H1 (cell line): ENCODE data around the gene CPSF2. TPM values are rescaled to one million over a fixed set of nuclear protein-coding genes. Genes with fewer than 3 reads are reported as not detected.

ENCODE experiments used
- CTCF ChIA-PET: fragments of 300-600 bp; sonication (Branson Sonifier 250); formaldehyde crosslinking; loops from one replicate; lab custom pipeline; 2021; ENCODE audit not compliant: partially characterized antibody; lab: Charles Lee
- POLR2A ChIA-PET: fragments of 300-600 bp; sonication (Branson Sonifier 250); formaldehyde crosslinking; loops from one replicate; lab custom pipeline; 2021; ENCODE audit warnings: inconsistent platforms; ENCODE audit not compliant: partially characterized antibody; lab: Charles Lee
- DNase-seq, 2 experiments: peaks; one replicate each; pipeline versions ENCODE4 v3.0.0 to v3.0.0-alpha.2; 2010 to 2022; ENCODE audit warnings: low spot score in 2 of 2, low read depth in 1 of 2, mixed read lengths in 1 of 2
- FAIRE-seq: peaks from 2 replicates; lab custom pipeline; 2011; peaks lifted over from hg19 to GRCh38; lab: Jason Lieb, UNC
- H2AFZ ChIP-seq: 2 replicates; pipeline ENCODE4 v1.8.1; 2012; ENCODE audit warnings: low read length, inconsistent platforms
- H2AK5ac ChIP-seq: 2 replicates; pipeline ENCODE4 v1.6.1; 2013; ENCODE audit warnings: low read depth, low read length
- H2BK120ac ChIP-seq: replicated peaks from 2 replicates; pipeline ENCODE3; 2013; ENCODE audit warnings: low read depth, low read length, inconsistent platforms
- H2BK12ac ChIP-seq: 2 replicates; pipeline ENCODE4 v1.6.1; 2013; ENCODE audit warnings: low read depth, low read length
- H2BK15ac ChIP-seq: 2 replicates; pipeline ENCODE4 v1.6.1; 2013; ENCODE audit warnings: low read length
- H2BK20ac ChIP-seq: 2 replicates; pipeline ENCODE4 v1.6.1; 2013; ENCODE audit warnings: low read length
- H2BK5ac ChIP-seq: 2 replicates; pipeline ENCODE4 v1.6.1; 2013; ENCODE audit warnings: low read depth, low read length
- H3K14ac ChIP-seq: 2 replicates; pipeline ENCODE4 v1.6.1; 2013; ENCODE audit warnings: inconsistent platforms; ENCODE audit not compliant: insufficient read length
- H3K18ac ChIP-seq: 2 replicates; pipeline ENCODE4 v1.6.1; 2013; ENCODE audit warnings: low read length; ENCODE audit errors: extremely low read depth
- H3K23ac ChIP-seq: 2 replicates; pipeline ENCODE4 v1.6.1; 2013; ENCODE audit warnings: inconsistent platforms; ENCODE audit not compliant: insufficient read length
- H3K23me2 ChIP-seq: 2 replicates; pipeline ENCODE4 v1.6.1; 2013; ENCODE audit warnings: low read depth, low read length
- H3K27ac ChIP-seq: 2 replicates; pipeline ENCODE4 v1.6.1; 2011; ENCODE audit warnings: low read depth, low read length, inconsistent platforms
- H3K27me3 ChIP-seq, 4 experiments: replicated peaks in 1 of 4; 1 replicate in 1 of 4; 2 replicates in 3 of 4; pipeline versions ENCODE4 v1.6.1 to v1.8.1; 2011 to 2013; ENCODE audit warnings: low read length in 3 of 4, mild to moderate bottlenecking in 3 of 4, inconsistent platforms in 2 of 4, mixed read lengths in 2 of 4, moderate library complexity in 1 of 4; ENCODE audit not compliant: control insufficient read depth in 3 of 4, insufficient read depth in 3 of 4; ENCODE audit errors: extremely low read depth in 1 of 4
- H3K36me3 ChIP-seq, 4 experiments: 2 replicates each; pipeline versions ENCODE4 v1.6.1 to v1.8.1; 2011 to 2013; ENCODE audit warnings: mild to moderate bottlenecking in 4 of 4, low read length in 3 of 4, moderate library complexity in 2 of 4, control low read depth in 1 of 4, inconsistent platforms in 1 of 4; ENCODE audit not compliant: insufficient read depth in 4 of 4, control insufficient read depth in 2 of 4
- H3K4ac ChIP-seq: replicated peaks from 2 replicates; pipeline ENCODE3; 2013; ENCODE audit warnings: low read length, low read depth, mixed read lengths, inconsistent platforms; ENCODE audit not compliant: insufficient read length
- H3K4me1 ChIP-seq, 4 experiments: replicated peaks in 1 of 4; 1 replicate in 1 of 4; 2 replicates in 3 of 4; pipeline versions ENCODE4 v1.6.1 to v1.8.1; 2011 to 2013; ENCODE audit warnings: low read length in 3 of 4, inconsistent platforms in 2 of 4, mixed read lengths in 1 of 4; ENCODE audit not compliant: insufficient read depth in 4 of 4, control insufficient read depth in 3 of 4
- H3K4me2 ChIP-seq, 2 experiments: 2 replicates each; pipeline versions ENCODE4 v1.6.1 to v1.8.1; 2011 to 2013; ENCODE audit warnings: low read depth in 2 of 2, low read length in 2 of 2, control low read depth in 1 of 2, inconsistent platforms in 1 of 2, mild to moderate bottlenecking in 1 of 2; ENCODE audit not compliant: insufficient read depth in 1 of 2
- H3K4me3 ChIP-seq, 4 experiments: fragments of 200-600, 300-600 bp in 1 of 4; sonication (generic), shearing (Covaris generic), sonication (Bioruptor Twin) in 1 of 4; 2 replicates each; pipeline versions ENCODE4 v1.5.1 to v1.8.1; 2011 to 2016; ENCODE audit warnings: low read length in 4 of 4, low read depth in 3 of 4, control low read depth in 2 of 4, inconsistent platforms in 2 of 4, mild to moderate bottlenecking in 2 of 4, mixed read lengths in 1 of 4, moderate library complexity in 1 of 4; ENCODE audit not compliant: insufficient read depth in 2 of 4; ENCODE audit errors: extremely low read depth in 1 of 4
- H3K56ac ChIP-seq: replicated peaks from 2 replicates; pipeline ENCODE3; 2013; ENCODE audit warnings: low read depth, mild to moderate bottlenecking, mixed read lengths, low read length, inconsistent platforms; ENCODE audit not compliant: insufficient read length
- H3K79me1 ChIP-seq: 2 replicates; pipeline ENCODE4 v1.6.1; 2013; ENCODE audit warnings: low read depth, low read length, control low read depth
- H3K79me2 ChIP-seq, 2 experiments: 2 replicates each; pipeline versions ENCODE4 v1.6.1 to v1.8.1; 2012 to 2013; ENCODE audit warnings: low read length in 2 of 2, mild to moderate bottlenecking in 2 of 2, inconsistent platforms in 1 of 2; ENCODE audit not compliant: insufficient read depth in 2 of 2, control insufficient read depth in 1 of 2
- H3K9ac ChIP-seq, 4 experiments: replicated peaks in 1 of 4; 1 replicate in 1 of 4; 2 replicates in 3 of 4; pipeline versions ENCODE4 v1.6.1 to v1.8.1; 2011 to 2013; ENCODE audit warnings: low read depth in 3 of 4, low read length in 3 of 4, control low read depth in 2 of 4, mild to moderate bottlenecking in 2 of 4, moderate library complexity in 2 of 4, inconsistent platforms in 1 of 4; ENCODE audit errors: extremely low read depth in 1 of 4
- H3K9me3 ChIP-seq, 2 experiments: 2 replicates each; pipeline versions ENCODE4 v1.6.1 to v1.8.1; 2012 to 2013; ENCODE audit warnings: mild to moderate bottlenecking in 2 of 2, moderate library complexity in 2 of 2, control low read depth in 1 of 2, inconsistent platforms in 1 of 2, low read depth in 1 of 2, low read length in 1 of 2, mixed read lengths in 1 of 2; ENCODE audit not compliant: insufficient read depth in 2 of 2
- H4K20me1 ChIP-seq, 2 experiments: replicated peaks in 1 of 2; 2 replicates each; pipeline versions ENCODE3 to v1.8.1; 2011 to 2013; ENCODE audit warnings: inconsistent platforms in 2 of 2, low read length in 2 of 2, mild to moderate bottlenecking in 1 of 2; ENCODE audit not compliant: insufficient read depth in 2 of 2, control insufficient read depth in 1 of 2
- H4K5ac ChIP-seq: 2 replicates; pipeline ENCODE4 v1.6.1; 2013; ENCODE audit warnings: low read length, low read depth, mixed read lengths, inconsistent platforms; ENCODE audit not compliant: insufficient read length
- H4K8ac ChIP-seq: 2 replicates; pipeline ENCODE4 v1.8.0; 2013; ENCODE audit warnings: mild to moderate bottlenecking, moderate library complexity, low read length, inconsistent platforms; ENCODE audit not compliant: insufficient read depth; ENCODE audit errors: extremely low read depth
- H4K91ac ChIP-seq: replicated peaks from 2 replicates; pipeline ENCODE3; 2013; ENCODE audit warnings: low read length, mixed read lengths, inconsistent platforms; ENCODE audit not compliant: insufficient read length
- ASH2L ChIP-seq: fragments of 200-600, 300-600 bp; sonication (generic); IDR thresholded peaks from one replicate; pipeline ENCODE4 v1.7.1; 2017; ENCODE audit warnings: low read length
- CEBPB ChIP-seq: IDR thresholded peaks from 2 replicates; pipeline ENCODE4 v1.6.1; 2012; ENCODE audit warnings: low read depth, low read length
- CTBP2 ChIP-seq: IDR thresholded peaks from 2 replicates; pipeline ENCODE4 v1.7.0; 2011; ENCODE audit warnings: borderline replicate concordance, mild to moderate bottlenecking, moderate library complexity, mixed read lengths, low read length; ENCODE audit not compliant: insufficient read depth, insufficient read length
- JUN ChIP-seq: IDR thresholded peaks from 2 replicates; pipeline ENCODE4 v1.6.1; 2011; ENCODE audit warnings: low read depth, mild to moderate bottlenecking, improper control_type of control experiment, low read length
- KDM1A ChIP-seq: fragments of 200-600, 300-600 bp; sonication (generic); IDR thresholded peaks from 2 replicates; pipeline ENCODE4 v1.7.1; 2016; ENCODE audit warnings: mild to moderate bottlenecking, low read length, borderline replicate concordance
- RBBP5 ChIP-seq: IDR thresholded peaks from 2 replicates; pipeline ENCODE4 v1.7.1; 2012; ENCODE audit warnings: low read depth, mild to moderate bottlenecking, inconsistent platforms, low read length, moderate library complexity, borderline replicate concordance
- SIN3A ChIP-seq, 2 experiments: IDR thresholded peaks in 1 of 2; conservative IDR thresholded peaks in 1 of 2; 2 replicates each; pipeline ENCODE4 v1.6.1; 2011 to 2012; ENCODE audit warnings: low read length in 2 of 2, improper control_type of control experiment in 1 of 2, low read depth in 1 of 2, mild to moderate bottlenecking in 1 of 2
- SRF ChIP-seq: IDR thresholded peaks from 2 replicates; pipeline ENCODE4 v1.6.1; 2011; ENCODE audit warnings: mild to moderate bottlenecking, low read depth, low read length, moderate library complexity
- WGBS, 2 experiments: shearing (Covaris generic) in 1 of 2; methylation state at CpG; one replicate each; pipeline versions ENCODE4 v1.1.6 to v1.1.7; 2013 to 2015; ENCODE audit warnings: low lambda C conversion rate in 2 of 2, mixed read lengths in 2 of 2, inconsistent platforms in 1 of 2, low coverage in 1 of 2, missing lambda C conversion rate in 1 of 2; ENCODE audit not compliant: insufficient replicate concordance in 2 of 2, insufficient coverage in 1 of 2, insufficient read length in 1 of 2; ENCODE audit errors: extremely low coverage in 1 of 2, missing lambda C conversion rate in 1 of 2; 5-methylcytosine and 5-hydroxymethylcytosine counted together
- polyA plus RNA-seq, 7 experiments: library from polyadenylated mRNA; depleted of rRNA in 3 of 7; stranded (reverse) in 5 of 7; unstranded in 2 of 7; fragments of >200 nt in 5 of 7; fragments of 200-250 nt in 2 of 7; gene quantifications; 1 replicate in 5 of 7; 2 replicates in 1 of 7; 4 replicates in 1 of 7; pipeline versions ENCODE4 v1.2.1 to v1.2.3, GENCODE V29; 2011 to 2013; ENCODE audit warnings: missing spikeins in 2 of 7, mixed read lengths in 2 of 7
- total RNA-seq: library from RNA; stranded (reverse); fragmentation: NEBNext Ultra II Directional; extraction: Animal tissue kit (Norgen Biotek cat#: 25700); gene quantifications from 2 replicates; pipeline ENCODE4 v1.2.1, GENCODE V29; 2021
- TF ChIP-seq, protein P1 (sequence below): IDR thresholded peaks from 2 replicates; pipeline ENCODE4 v1.6.1; 2012; ENCODE audit warnings: inconsistent platforms

CPSF2 gene
- total and polyA plus RNA-seq, 2 of the 8 experiments (the other 6 are each of a cell fraction or from before 2014, with no cell fraction given): 11.3 to 130 TPM

DNA sequence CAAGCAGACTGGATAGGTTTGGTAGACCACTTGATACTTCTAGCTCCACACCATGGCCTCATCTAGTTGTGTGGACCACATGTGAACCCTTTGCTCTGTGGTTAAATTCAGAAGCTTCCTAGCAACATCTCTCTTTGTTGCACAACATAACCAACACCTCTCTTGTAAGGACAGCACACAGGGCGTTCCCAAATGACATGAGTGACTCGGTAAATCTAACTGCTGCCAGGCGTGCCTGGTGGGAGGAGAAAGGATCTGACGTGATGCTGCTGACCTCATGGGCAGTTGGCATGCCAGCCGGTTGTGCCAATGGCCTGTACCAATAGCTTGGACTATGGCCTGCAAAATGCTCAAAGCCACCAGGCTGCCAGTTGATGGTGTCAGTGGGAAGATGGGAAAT is 93.8 kb downstream of the CPSF2 start:
- no peak overlapping the region for H2BK5ac ChIP-seq
- H2BK15ac ChIP-seq: no peak overlapping the region
- H2AFZ ChIP-seq: no peak overlapping the region
- CTCF ChIA-PET: no interaction called here
- no peak overlapping the region for H2BK20ac ChIP-seq
- no peak overlapping the region for H4K8ac ChIP-seq
- H3K14ac ChIP-seq: no peak overlapping the region
- no peaks in the 10 kb centered on the region for H4K20me1 ChIP-seq
- no peak overlapping the region for H3K23ac ChIP-seq
- H2BK120ac ChIP-seq: no peak overlapping the region
- no peaks in the 10 kb centered on the region for H3K27me3 ChIP-seq
- no peaks in the 10 kb centered on the region; a peak in 1 of 4 replicates for H3K9me3 ChIP-seq
- no peak overlapping the region for H2BK12ac ChIP-seq
- no peak overlapping the region for H3K4ac ChIP-seq
- no peaks in the 10 kb centered on the region for H3K79me2 ChIP-seq
- no peak overlapping the region for H3K18ac ChIP-seq
- no peak overlapping the region for H3K27ac ChIP-seq
- no peak overlapping the region for H3K4me3 ChIP-seq
- H3K9ac ChIP-seq: no peak overlapping the region
- H3K23me2 ChIP-seq: no peaks in the 10 kb centered on the region
- POLR2A ChIA-PET: no interaction called here
- no peaks in the 10 kb centered on the region for H3K4me1 ChIP-seq
- H4K91ac ChIP-seq: no peak overlapping the region
- 89% methylated on average over 5 of the region's 5 CpGs; no CpG with 5 or more reads in 1 of the 2 experiments for WGBS, 2 experiments
- no peak for TF ChIP-seq JUN
- no peak for TF ChIP-seq CEBPB
- no peak for TF ChIP-seq RBBP5
- TF ChIP-seq CTBP2: no peak
- no peak for TF ChIP-seq ASH2L
- TF ChIP-seq SRF: no peak
- TF ChIP-seq, protein P1, sequence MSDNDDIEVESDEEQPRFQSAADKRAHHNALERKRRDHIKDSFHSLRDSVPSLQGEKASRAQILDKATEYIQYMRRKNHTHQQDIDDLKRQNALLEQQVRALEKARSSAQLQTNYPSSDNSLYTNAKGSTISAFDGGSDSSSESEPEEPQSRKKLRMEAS: no peak
- no peak for TF ChIP-seq KDM1A
- no peak for TF ChIP-seq SIN3A (conservative IDR thresholded peaks at IDR 0.05 in 1 of 2, IDR thresholded peaks at IDR 0.05 in 1 of 2; ENCODE audit: low read depth in 1 of 2, low read length in 2 of 2)
- H4K5ac ChIP-seq: no peak overlapping the region
- FAIRE-seq (no peak), DNase-seq (no peak)
- no peaks in the 10 kb centered on the region for H3K36me3 ChIP-seq
- no peaks in the 10 kb centered on the region for H3K79me1 ChIP-seq
- no peak overlapping the region for H3K56ac ChIP-seq
- no peak overlapping the region for H2AK5ac ChIP-seq
- no peak overlapping the region for H3K4me2 ChIP-seq
